ENCODE data around the gene ESPNL.

The ESPNL gene

GRCh38 chr2:238144262-238144661, 44.1 kb downstream of the ESPNL start:
- DNase-seq = no peak

DNA sequence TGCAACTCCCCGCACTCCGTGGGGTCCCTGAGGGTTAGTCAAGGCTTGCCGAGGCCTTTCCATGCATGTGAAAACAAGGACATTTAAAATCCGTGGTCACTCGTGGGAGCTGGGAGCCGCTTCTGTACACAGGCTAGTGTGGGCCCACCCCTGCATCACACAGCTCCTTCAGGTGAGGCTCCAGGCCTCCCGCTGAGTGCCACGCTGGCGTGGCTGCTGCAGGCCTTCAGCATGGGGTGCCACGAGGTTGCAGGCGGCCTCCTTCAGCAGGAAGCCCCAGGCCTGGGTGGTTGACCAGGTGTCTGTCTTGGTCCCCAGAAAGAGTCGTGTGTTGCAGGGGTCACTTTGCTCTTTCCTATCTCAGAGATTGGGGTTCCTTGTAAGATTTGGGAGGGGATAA, 44.9 kb downstream of the ESPNL start:
- no peak for DNase-seq

- no peak for DNase-seq
Measured at GRCh38 chr2:238145851-238146250, 45.7 kb downstream of the ESPNL start.

DNA sequence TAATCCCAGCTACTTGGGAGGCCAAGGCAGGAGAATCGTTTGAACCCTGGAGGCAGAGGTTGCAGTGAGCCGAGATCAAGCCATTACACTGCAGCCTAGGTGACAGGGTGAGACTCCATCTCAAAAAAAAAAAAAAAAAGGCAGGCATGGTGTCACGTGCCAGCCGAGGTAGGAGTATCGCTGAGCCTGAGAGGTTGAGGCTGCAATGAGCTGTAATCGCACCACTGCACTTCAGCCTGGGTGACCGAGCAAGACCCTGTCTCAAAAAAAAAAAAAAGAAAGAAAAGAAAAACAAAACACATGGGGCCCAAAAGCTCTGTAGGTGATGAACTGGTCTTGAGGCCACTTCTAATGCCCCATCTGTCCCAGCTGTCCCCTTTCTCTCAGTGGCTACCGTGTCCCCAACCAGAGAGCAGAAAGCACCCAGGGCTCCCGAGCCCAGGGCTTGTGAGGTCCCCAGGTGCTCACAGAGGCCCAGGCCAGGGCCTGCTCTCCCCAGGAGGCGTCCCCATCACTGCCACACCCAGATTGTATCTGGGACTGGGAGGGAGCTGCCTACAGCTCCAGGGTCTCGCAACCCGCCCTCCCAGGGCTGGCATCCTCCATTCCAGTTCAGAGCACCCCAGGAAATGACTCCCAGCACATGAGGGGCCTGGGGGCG, 46.9 kb downstream of the ESPNL start:
- no peak for DNase-seq

DNA sequence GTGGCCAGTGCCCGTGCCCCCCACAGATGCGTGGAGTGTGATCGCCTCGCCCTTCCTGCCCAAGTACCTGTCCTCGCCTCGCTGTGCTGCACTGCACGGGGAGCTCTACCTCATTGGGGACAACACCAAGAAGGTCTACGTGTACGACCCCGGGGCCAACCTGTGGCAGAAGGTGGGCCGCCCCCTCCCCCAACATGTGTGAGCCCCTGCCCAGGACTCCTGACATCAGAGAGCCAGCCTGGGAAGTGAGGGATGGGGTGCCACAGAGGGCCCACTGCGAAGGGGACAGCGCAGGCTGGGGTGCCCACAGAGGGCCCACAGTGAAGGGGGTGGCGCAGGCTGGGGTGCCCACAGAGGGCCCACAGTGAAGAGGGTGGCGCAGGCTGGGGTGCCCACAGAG, 48.8 kb downstream of the ESPNL start:
- DNase-seq = no peak

GRCh38 chr2:238149841-238150572, 49.9 kb downstream of the ESPNL start:
- no peak for DNase-seq

DNA sequence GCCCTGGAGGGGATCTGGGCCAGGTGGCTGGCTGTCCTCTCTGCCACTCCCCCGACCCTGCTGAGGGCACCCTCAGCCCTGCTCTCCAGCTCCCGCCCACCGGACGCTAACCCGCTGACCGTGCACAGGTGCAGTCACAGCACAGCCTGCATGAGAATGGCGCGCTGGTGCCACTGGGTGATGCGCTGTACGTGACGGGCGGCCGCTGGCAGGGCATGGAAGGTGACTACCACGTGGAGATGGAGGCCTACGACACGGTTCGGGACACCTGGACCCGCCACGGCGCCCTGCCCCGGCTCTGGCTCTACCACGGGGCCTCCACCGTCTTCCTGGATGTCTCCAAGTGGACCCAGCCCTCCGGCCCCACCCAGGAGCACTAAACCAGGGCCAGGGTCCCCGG, 50.5 kb downstream of the ESPNL start:
- no peak for DNase-seq

GRCh38 chr2:238151205-238151604, 51.1 kb downstream of the ESPNL start:
- DNase-seq = no peak

DNA sequence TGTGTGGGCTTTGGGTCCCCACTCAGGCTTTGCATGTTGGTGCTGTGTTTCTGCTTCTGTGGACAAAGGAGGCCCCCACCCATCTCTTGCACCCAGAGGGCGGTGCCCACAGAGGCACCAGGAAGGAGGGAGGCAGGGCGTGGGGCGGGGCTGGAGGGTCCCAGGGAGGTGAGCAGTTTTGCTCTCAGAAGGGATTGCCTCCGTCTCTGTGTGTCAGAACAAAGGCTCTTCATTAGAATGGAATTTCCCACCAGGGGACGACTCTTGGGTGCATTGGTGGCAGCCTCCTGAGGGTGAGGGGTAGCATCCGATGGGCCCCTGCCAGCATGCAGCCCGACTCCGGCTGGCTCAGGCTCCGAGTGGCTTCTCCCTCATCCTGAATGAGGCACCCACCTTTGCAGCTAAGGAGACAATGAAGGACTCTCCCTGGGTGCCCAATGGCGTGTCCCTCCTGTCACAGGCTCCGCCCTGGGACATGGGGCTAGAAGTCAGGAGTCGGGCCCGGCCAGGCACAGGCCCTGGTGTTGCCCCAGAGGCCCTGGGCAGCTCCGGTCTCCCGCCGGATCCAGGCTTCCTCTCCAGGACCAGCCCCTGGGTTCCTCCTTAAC, 51.6 kb downstream of the ESPNL start:
- DNase-seq = no peak

DNA sequence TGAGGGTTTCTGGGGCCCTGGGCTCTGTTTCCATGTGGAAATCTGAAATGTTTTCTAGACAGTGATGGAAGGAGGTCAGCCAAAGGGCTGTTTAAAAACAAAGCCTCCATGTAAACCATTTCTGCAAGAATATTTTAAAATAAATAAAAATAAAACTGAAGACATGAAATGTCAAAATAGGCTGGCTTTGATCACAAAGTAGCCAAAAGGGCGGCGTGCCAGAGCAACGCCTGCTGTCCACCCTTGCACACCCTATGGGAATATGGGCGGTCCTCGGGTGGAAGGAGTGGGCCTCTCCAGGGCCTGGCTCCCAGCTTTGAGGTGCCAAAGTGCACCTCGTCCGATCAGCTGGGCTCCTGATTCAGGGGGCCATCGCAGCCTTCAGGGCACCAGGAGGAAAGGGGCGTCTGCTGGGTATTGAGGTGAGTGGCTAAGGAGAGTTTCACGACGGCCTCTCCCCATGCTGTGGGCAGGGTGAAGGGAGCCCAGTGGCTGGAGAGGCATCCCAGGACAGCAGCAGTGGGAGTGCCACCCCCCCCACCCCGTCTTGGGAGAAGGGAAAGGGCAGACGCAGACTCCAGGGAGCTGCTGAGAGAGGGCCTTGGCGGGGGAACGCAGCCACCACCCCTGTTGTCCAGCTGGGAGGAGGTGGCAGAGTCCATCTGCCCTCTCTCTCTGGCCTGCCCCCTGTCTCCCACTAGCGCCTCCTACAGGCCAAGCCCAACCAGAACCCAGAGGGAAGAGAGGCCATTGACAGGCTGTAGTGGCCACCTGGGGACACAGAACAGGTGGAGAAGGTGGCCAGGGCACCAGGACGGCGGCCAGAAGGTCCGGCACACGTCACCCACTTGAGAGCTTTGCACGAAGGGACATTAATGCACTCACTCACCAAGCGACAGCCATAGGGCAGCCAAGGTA, 52.9 kb downstream of the ESPNL start:
- no peak for DNase-seq

- DNase-seq = no peak
Measured at GRCh38 chr2:238154570-238154969, 54.4 kb downstream of the ESPNL start.

- DNase-seq = peak; percentile 98
Measured at GRCh38 chr2:238155051-238155760, 55.1 kb downstream of the ESPNL start.

DNA sequence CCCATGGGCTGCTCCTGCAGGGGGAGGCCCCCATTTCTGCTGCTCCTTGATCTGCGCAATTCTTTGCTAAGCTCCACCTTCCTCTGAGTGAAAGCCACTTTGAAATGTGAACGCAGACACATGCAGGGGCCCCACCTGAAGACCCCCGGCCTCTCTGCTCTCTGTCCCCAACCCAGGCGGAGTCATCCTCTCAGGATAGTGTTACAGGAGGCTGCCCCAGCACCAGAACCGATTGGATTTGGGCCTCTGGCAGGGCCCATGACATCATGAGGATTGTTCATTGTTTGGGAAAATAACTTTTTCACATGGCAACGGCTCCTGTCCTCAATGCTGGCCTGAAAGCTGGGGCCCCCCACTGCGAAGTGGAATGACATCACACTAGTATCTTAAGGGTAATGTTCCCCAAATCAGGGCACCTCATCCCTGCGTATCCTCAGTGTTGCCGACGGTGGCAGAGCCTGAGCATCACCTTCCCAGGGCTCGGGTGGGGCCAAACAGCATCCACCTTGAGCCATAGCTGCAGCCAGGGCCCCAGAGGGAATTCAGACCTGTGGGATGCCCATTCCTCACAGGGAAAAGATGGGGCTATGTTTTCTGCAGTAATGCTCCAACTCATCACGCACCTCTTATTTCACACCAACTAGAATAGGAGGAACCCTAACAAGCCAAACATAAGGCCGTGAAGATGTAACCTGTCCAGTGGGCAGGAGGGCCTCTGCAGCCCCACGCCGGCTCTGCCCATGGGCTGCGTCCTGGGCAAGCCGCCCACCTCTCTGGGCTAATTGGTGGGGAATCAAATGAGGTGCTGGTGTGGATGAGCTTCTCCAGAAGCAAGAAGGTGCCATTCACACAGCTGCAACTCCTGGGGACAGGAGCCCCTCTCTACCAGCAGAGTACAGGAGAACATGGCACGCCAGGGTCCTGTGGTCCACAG, 55.9 kb downstream of the ESPNL start:
- peak; percentile 25 for DNase-seq

GRCh38 chr2:238157506-238158017, 57.4 kb downstream of the ESPNL start:
- DNase-seq = no peak

GRCh38 chr2:238158018-238158508, 57.9 kb downstream of the ESPNL start:
- no peak for DNase-seq

GRCh38 chr2:238158509-238159070, 58.5 kb downstream of the ESPNL start, which contains the start of gene ERFE:
ERFE (plus strand) TSS chr2:238158970; CDS start chr2:238159008, 38 bp downstream.
- DNase-seq = no peak

DNA sequence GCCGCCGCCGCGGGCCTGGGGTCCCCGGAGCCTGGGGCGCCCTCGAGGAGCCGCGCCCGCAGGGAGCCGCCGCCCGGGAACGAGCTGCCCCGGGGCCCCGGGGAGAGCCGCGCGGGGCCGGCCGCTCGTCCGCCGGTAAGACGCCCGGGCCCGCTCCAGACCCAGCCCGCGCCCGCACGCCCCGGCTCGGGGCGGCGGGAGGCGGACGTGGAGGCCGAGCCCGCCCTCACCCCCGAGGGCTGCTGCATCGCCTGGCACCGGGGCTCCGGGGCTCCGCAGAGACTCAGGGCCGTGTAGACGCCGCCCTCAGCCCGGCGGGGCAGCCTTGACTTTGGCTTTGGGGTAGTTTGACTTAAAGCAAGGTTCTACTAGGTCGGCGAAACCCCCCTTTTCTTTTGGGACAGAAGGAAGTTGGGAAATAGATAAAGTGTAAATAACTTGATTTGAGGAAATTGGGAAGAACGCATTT, 59.0 kb downstream of the ESPNL start:
- no peak for DNase-seq

- no peak for DNase-seq
Measured at GRCh38 chr2:238159661-238160205, 59.6 kb downstream of the ESPNL start.

DNA sequence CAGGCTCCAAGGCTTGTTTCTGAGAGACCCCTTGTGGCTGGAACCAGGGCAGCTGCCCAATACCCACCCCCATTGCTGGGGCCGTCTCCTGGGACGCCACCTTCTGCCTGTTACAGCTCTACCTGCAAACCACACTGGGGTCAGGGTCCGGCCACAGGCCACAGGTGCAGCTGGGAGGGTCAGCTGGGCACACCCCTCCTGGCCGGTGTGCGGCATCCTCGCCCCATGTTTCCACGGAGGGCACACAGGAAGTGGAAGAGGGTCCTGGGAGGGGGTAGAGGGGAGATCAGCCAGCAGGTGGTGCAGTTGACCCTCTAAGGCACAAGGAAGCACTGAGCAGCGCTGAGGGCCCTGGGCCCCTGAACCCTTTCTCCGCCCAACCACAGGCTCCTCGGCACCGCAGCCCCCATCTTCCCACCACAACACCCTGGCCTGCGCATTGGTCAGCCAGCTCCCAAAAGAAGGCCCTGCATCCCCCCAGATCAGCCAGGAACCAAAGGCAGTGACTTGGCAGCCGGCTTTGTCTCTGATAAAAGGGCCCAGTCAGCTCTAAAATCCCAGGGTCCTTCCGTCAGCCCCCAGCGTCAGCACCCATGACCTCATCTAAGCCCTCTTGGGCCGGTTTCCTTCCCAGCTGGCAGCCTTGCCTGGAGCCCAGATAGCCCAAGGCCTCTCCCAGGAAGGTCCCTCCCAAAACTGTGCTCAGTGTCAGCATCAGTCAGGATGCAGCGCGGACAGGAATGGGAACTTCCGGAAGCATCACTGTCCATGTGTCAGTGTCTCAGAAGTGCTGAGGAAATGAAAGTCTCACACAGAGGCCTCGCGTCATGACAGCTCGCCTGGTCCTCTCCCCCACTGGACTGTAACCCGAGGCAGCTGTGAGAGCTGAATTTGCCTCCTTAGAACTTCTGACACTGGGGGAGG, 60.3 kb downstream of the ESPNL start:
- no peak for DNase-seq

All from kidney glomerular epithelial cell (primary cell).